GM12873 (cell line): Measurements from ENCODE around the gene VIPR2.

Experiments
- CTCF ChIP-seq: IDR thresholded peaks from 2 replicates; pipeline ENCODE4 v1.5.1; 2012; ENCODE audit warnings: low read depth, mild to moderate bottlenecking, moderate library complexity, low read length, control low read depth; ENCODE audit not compliant: insufficient read depth; ENCODE audit errors: missing control alignments

VIPR2 gene

GRCh38 chr7:159119851-159120539 is 24.7 kb downstream of the VIPR2 start:
- TF ChIP-seq CTCF, result no peak

- TF ChIP-seq CTCF, result no peak
Measured at GRCh38 chr7:159119026-159119741, 25.5 kb downstream of the VIPR2 start.

- no peak for TF ChIP-seq CTCF
Measured at GRCh38 chr7:159118623-159119022, 26.0 kb downstream of the VIPR2 start.

- no peak for TF ChIP-seq CTCF
Measured at GRCh38 chr7:159118197-159118595, 26.5 kb downstream of the VIPR2 start.

GRCh38 chr7:159117366-159118196 is 27.1 kb downstream of the VIPR2 start:
- TF ChIP-seq CTCF, result no peak

- no peak for TF ChIP-seq CTCF
Measured at GRCh38 chr7:159116581-159117339, 27.9 kb downstream of the VIPR2 start.
